ENCODE measurements around the gene MSH5. TPM values are rescaled to one million over a fixed set of nuclear protein-coding genes. Genes with fewer than 3 reads are reported as not detected.

MSH5 gene
- total and polyA plus RNA-seq, 9 of the 15 experiments (the other 6 are each of a cell fraction or from before 2014, with no cell fraction given) = 12.5 to 104 (median 46.6) TPM

DNA sequence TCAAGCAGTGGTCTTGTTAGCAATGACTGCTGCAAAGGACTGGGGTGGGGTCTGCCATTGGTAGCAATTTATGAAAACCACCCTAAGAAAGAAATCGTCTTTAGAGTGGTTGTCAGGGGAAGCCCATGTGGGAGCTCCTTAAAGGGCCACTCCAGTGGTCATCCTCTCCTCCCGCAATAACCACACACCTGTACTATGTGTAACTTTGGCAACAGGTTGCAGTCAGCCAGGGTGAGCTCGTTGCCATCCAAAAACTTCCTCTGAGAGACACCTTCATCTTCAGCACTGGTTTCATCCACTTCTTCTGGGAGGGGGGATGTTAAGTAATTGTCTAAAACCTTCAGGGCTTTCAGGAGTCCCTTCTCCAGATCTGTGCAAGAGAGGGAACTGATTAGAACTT is 7.8 kb upstream of the MSH5 start:
- Histone ChIP-seq H3K36me3 (ENCODE audit: control insufficient read depth, insufficient read depth, low read length) (peaks cover 72% of the 10 kb centered on the region), H4K20me1 (replicated peaks; ENCODE audit: control insufficient read depth, insufficient read depth, low read length) (peaks cover 24% of the 10 kb centered on the region), H3K79me2 (ENCODE audit: control insufficient read depth, insufficient read depth, low read length) (peaks cover 65% of the 10 kb centered on the region), H3K9ac (ENCODE audit: insufficient read depth in 1 of 2, low read depth in 2 of 2, low read length in 2 of 2) (no peak overlapping the region), H3K4me2 (ENCODE audit: insufficient read depth, low read length) (no peak overlapping the region), H3K9me3 (replicated peaks; ENCODE audit: control insufficient read depth, insufficient read depth, low read depth, low read length) (no peaks in the 10 kb centered on the region), H3K4me3 (no peak overlapping the region), H3K9me1 (ENCODE audit: control insufficient read depth, insufficient read depth, low read length) (peaks cover 5% of the 10 kb centered on the region), H3K27me3 (ENCODE audit: control insufficient read depth in 2 of 2, insufficient read depth in 2 of 2, low read length in 2 of 2) (no peaks in the 10 kb centered on the region), H3K27ac (ENCODE audit: extremely low read depth, low read depth, low read length) (peak overlapping the region; percentile 19; the same call in 1 of the 3 replicates), H2AFZ (ENCODE audit: low read depth, low read length) (no peak overlapping the region), H3K4me1 (replicated peaks in 1 of 2; ENCODE audit: control insufficient read depth in 2 of 2, insufficient read depth in 2 of 2, low read length in 2 of 2) (peaks cover 43 to 59% of the 10 kb centered on the region in 2 experiments)
- in situ Hi-C loops (cut with MboI) (no loop called here), intact Hi-C loops (cut with micrococcal nuclease) (loop anchor here (10.0 kb wide), 1 partner anchor 243 kb away; the partner anchor contains the start of gene DXO)
- FAIRE-seq (no peak), ATAC-seq (no peak), DNase-seq (ENCODE audit: extremely low read depth in 1 of 4, low spot score in 3 of 4) (no peak)
- ChIA-PET CTCF (ENCODE audit: low intra/inter-chr PET ratio) (no interaction called here), POLR2A (interaction anchor here (0.6 to 15.0 kb wide), 10 partner anchors 3 to 607 kb away, joined by 3 to 236 read pairs (median 13); partner anchors contain the start of genes ABHD16A, C6orf47, CLIC1 and CSNK2B)
- TF ChIP-seq, protein P1, sequence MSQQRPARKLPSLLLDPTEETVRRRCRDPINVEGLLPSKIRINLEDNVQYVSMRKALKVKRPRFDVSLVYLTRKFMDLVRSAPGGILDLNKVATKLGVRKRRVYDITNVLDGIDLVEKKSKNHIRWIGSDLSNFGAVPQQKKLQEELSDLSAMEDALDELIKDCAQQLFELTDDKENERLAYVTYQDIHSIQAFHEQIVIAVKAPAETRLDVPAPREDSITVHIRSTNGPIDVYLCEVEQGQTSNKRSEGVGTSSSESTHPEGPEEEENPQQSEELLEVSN (IDR thresholded peaks at IDR 0.05; ENCODE audit: borderline replicate concordance in 1 of 2, extremely low read depth in 1 of 2, insufficient read depth in 1 of 2, insufficient read length in 1 of 2, low read depth in 1 of 2, low read length in 1 of 2, poor library complexity in 1 of 2, severe bottlenecking in 1 of 2) = no peak
- TF ChIP-seq SMAD1 (IDR thresholded peaks at IDR 0.05; ENCODE audit: low read depth, low read length, partially characterized antibody) (peak; percentile 14), POLR2AphosphoS2 (IDR thresholded peaks at IDR 0.05; ENCODE audit: low read length) (peak; percentile 66; the same call in 1 of the 2 replicates), TEAD1 (CRISPR knock-in tag; IDR thresholded peaks at IDR 0.05) (0 out of 4 replicates have a peak, but pooled peaks of 1 of the 2 experiments have one; percentile 22), ZNF695 (CRISPR knock-in tag; IDR thresholded peaks at IDR 0.05) (0 out of 2 replicates have a peak, but pooled peaks have one; percentile 52), POLR2AphosphoS5 (IDR thresholded peaks at IDR 0.05; ENCODE audit: control insufficient read depth, insufficient read depth, low read depth, low read length) (peak; percentile 32; the same call in 1 of the 2 replicates), ZKSCAN1 (IDR thresholded peaks at IDR 0.05; ENCODE audit: low read depth, low read length) (no peak)
- 69% methylated on average over 3 of the region's 3 CpGs for WGBS (ENCODE audit: insufficient coverage, low coverage, missing lambda C conversion rate)
- BruUV-seq (replicated peaks) = no TSS peak
